Neural cell (in vitro differentiated cells): ENCODE results near the gene SH3RF3. TPM values are rescaled to one million over a fixed set of nuclear protein-coding genes. Genes with fewer than 3 reads are reported as not detected.
A peak's percentile ranks its signal among the peaks of the same experiment; 100 is the strongest.

Source experiments
- H2AFZ ChIP-seq: fragments of 200-600, 300-800 bp; sonication (generic), shearing (Covaris generic); 2 replicates; pipeline ENCODE4 v1.6.0; 2014; ENCODE audit warnings: low read depth, mild to moderate bottlenecking, antibody characterized with exemption, low read length, moderate library complexity
- H3F3A ChIP-seq: fragments of 200-600 bp; shearing (Covaris generic); 2 replicates; pipeline ENCODE4 v1.6.1; 2016; ENCODE audit warnings: mild to moderate bottlenecking, moderate library complexity, mixed read lengths, antibody characterized with exemption, low read length; ENCODE audit not compliant: insufficient read depth, poor library complexity, severe bottlenecking
- H3K27ac ChIP-seq: fragments of 200-600, 300-800 bp; sonication (generic), shearing (Covaris generic); 2 replicates; pipeline ENCODE4 v1.5.1; 2014; ENCODE audit warnings: mild to moderate bottlenecking, low read length, moderate library complexity
- H3K27me3 ChIP-seq: fragments of 300-800, 200-600 bp; sonication (generic), shearing (Covaris generic); 2 replicates; pipeline ENCODE4 v1.6.0; 2014; ENCODE audit warnings: mild to moderate bottlenecking, low read depth, low read length, moderate library complexity; ENCODE audit not compliant: insufficient read depth
- H3K36me3 ChIP-seq: fragments of 300-800, 200-600 bp; sonication (generic), shearing (Covaris generic); 2 replicates; pipeline ENCODE4 v1.5.1; 2014; ENCODE audit warnings: mild to moderate bottlenecking, antibody characterized with exemption, low read length, moderate library complexity; ENCODE audit not compliant: insufficient read depth
- H3K4me2 ChIP-seq: fragments of 300-800, 200-600 bp; sonication (generic), shearing (Covaris generic); 2 replicates; pipeline ENCODE4 v1.6.0; 2014; ENCODE audit warnings: mild to moderate bottlenecking, low read length
- H3K4me3 ChIP-seq: fragments of 300-800, 200-600 bp; sonication (generic), shearing (Covaris generic); 2 replicates; pipeline ENCODE4 v1.5.1; 2014; ENCODE audit warnings: mild to moderate bottlenecking, low read length, moderate library complexity
- H3K79me2 ChIP-seq: fragments of 200-600 bp; shearing (Covaris generic); replicated peaks from 2 replicates; pipeline ENCODE4 v1.6.0; 2014; ENCODE audit warnings: mild to moderate bottlenecking, low read length, moderate library complexity; ENCODE audit not compliant: insufficient read depth
- H3K9ac ChIP-seq: fragments of 300-800, 200-600 bp; sonication (generic), shearing (Covaris generic); 2 replicates; pipeline ENCODE4 v1.6.1; 2016; ENCODE audit warnings: mild to moderate bottlenecking, low read length, mixed read lengths
- H3K9me2 ChIP-seq: fragments of 200-600 bp; shearing (Covaris generic); 2 replicates; pipeline ENCODE4 v1.6.1; 2016; ENCODE audit warnings: mild to moderate bottlenecking, low read length, mixed read lengths; ENCODE audit not compliant: insufficient read depth
- H3K9me3 ChIP-seq: fragments of 200-600, 300-800 bp; sonication (generic), shearing (Covaris generic); 2 replicates; pipeline ENCODE4 v1.6.1; 2016; ENCODE audit warnings: mild to moderate bottlenecking, mixed run types, low read length, moderate library complexity, mixed read lengths
- H4K20me1 ChIP-seq: fragments of 200-600 bp; shearing (Covaris generic); 2 replicates; pipeline ENCODE4 v1.6.1; 2016; ENCODE audit warnings: mild to moderate bottlenecking, mixed run types; ENCODE audit not compliant: insufficient read depth
- EP300 ChIP-seq: fragments of 450-650 bp; conservative IDR thresholded peaks from 2 replicates; pipeline ENCODE4 v1.6.1; 2014; ENCODE audit warnings: antibody characterized with exemption, mild to moderate bottlenecking, moderate library complexity; ENCODE audit not compliant: poor library complexity, severe bottlenecking
- EZH2 ChIP-seq: fragments of 200-600, 300-800 bp; shearing (Covaris generic), sonication (generic); IDR thresholded peaks from 2 replicates; pipeline ENCODE4 v1.6.1; 2014; ENCODE audit warnings: antibody characterized with exemption, low read length, borderline replicate concordance, mild to moderate bottlenecking; ENCODE audit not compliant: insufficient read depth, poor library complexity, severe bottlenecking
- MXI1 ChIP-seq: fragments of 450-650 bp; conservative IDR thresholded peaks from 2 replicates; pipeline ENCODE4 v1.6.1; 2014; ENCODE audit warnings: antibody characterized with exemption, mild to moderate bottlenecking; ENCODE audit not compliant: poor library complexity, severe bottlenecking
- POLR2AphosphoS5 ChIP-seq: IDR thresholded peaks from 2 replicates; pipeline ENCODE4 v1.6.1; 2012
- RAD21 ChIP-seq: fragments of 450-650 bp; conservative IDR thresholded peaks from 2 replicates; pipeline ENCODE4 v1.6.1; 2014; ENCODE audit warnings: antibody characterized with exemption, mild to moderate bottlenecking, moderate library complexity
- SMC3 ChIP-seq: fragments of 450-650 bp; conservative IDR thresholded peaks from 2 replicates; pipeline ENCODE4 v1.6.1; 2014; ENCODE audit warnings: antibody characterized with exemption, mild to moderate bottlenecking, moderate library complexity; ENCODE audit not compliant: poor library complexity
- TAF1 ChIP-seq: IDR thresholded peaks from 2 replicates; pipeline ENCODE4 v1.6.1; 2012; ENCODE audit warnings: low read depth
- polyA plus RNA-seq: library from polyadenylated mRNA; depleted of rRNA; stranded (reverse); fragments of >200 nt; gene quantifications from 2 replicates; pipeline ENCODE4 v1.2.3, GENCODE V29; 2014
- TF ChIP-seq, protein P1 (sequence below): IDR thresholded peaks from 2 replicates; pipeline ENCODE4 v1.6.1; 2012; ENCODE audit warnings: borderline replicate concordance
- TF ChIP-seq, protein P2 (sequence below): fragments of 450-650 bp; IDR thresholded peaks from 2 replicates; pipeline ENCODE4 v1.5.1; 2014; ENCODE audit warnings: antibody characterized with exemption, mild to moderate bottlenecking, moderate library complexity; ENCODE audit not compliant: poor library complexity, severe bottlenecking

SH3RF3 gene
- polyA plus RNA-seq, 1 donor from 2014 or later = 0.53 TPM

DNA sequence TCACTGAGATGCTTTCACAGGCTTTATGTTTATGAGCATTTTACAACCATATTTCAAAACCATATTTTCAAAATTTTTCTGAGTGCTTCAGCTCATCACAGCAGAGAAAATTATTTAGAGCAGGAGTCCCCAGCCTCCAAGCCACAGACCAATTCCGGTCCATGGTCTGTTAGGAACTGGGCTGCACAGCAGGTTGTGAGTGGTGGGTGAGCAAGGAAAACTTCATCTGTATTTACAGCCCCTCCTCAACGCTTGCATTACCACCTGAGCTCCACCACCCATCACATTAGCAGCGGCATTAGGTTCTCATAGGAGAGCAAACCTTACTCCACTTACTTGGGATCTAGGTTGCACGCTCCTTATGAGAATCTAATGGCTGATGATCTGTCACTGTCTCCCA, 319.2 kb downstream of the SH3RF3 start:
- Histone ChIP-seq H3K36me3 (no peaks in the 10 kb centered on the region), H2AFZ (peak overlapping the region; percentile 42), H4K20me1 (no peaks in the 10 kb centered on the region), H3K4me2 (no peak overlapping the region), H3K27ac (peak overlapping the region; percentile 69), H3K9me3 (no peaks in the 10 kb centered on the region), H3K27me3 (no peaks in the 10 kb centered on the region), H3K9ac (peak overlapping the region; percentile 49), H3K4me3 (no peak overlapping the region), H3K9me2 (no peaks in the 10 kb centered on the region), H3K79me2 (no peaks in the 10 kb centered on the region), H3F3A (no peaks in the 10 kb centered on the region)
- TF ChIP-seq POLR2AphosphoS5 = no peak
- TF ChIP-seq, protein P1, sequence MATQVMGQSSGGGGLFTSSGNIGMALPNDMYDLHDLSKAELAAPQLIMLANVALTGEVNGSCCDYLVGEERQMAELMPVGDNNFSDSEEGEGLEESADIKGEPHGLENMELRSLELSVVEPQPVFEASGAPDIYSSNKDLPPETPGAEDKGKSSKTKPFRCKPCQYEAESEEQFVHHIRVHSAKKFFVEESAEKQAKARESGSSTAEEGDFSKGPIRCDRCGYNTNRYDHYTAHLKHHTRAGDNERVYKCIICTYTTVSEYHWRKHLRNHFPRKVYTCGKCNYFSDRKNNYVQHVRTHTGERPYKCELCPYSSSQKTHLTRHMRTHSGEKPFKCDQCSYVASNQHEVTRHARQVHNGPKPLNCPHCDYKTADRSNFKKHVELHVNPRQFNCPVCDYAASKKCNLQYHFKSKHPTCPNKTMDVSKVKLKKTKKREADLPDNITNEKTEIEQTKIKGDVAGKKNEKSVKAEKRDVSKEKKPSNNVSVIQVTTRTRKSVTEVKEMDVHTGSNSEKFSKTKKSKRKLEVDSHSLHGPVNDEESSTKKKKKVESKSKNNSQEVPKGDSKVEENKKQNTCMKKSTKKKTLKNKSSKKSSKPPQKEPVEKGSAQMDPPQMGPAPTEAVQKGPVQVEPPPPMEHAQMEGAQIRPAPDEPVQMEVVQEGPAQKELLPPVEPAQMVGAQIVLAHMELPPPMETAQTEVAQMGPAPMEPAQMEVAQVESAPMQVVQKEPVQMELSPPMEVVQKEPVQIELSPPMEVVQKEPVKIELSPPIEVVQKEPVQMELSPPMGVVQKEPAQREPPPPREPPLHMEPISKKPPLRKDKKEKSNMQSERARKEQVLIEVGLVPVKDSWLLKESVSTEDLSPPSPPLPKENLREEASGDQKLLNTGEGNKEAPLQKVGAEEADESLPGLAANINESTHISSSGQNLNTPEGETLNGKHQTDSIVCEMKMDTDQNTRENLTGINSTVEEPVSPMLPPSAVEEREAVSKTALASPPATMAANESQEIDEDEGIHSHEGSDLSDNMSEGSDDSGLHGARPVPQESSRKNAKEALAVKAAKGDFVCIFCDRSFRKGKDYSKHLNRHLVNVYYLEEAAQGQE = no peak
- TF ChIP-seq RAD21 = no peak
- TF ChIP-seq SMC3 = no peak
- TF ChIP-seq TAF1 = no peak
- no peak for TF ChIP-seq EZH2
- no peak for TF ChIP-seq MXI1
- no peak for TF ChIP-seq EP300
- TF ChIP-seq, protein P2, sequence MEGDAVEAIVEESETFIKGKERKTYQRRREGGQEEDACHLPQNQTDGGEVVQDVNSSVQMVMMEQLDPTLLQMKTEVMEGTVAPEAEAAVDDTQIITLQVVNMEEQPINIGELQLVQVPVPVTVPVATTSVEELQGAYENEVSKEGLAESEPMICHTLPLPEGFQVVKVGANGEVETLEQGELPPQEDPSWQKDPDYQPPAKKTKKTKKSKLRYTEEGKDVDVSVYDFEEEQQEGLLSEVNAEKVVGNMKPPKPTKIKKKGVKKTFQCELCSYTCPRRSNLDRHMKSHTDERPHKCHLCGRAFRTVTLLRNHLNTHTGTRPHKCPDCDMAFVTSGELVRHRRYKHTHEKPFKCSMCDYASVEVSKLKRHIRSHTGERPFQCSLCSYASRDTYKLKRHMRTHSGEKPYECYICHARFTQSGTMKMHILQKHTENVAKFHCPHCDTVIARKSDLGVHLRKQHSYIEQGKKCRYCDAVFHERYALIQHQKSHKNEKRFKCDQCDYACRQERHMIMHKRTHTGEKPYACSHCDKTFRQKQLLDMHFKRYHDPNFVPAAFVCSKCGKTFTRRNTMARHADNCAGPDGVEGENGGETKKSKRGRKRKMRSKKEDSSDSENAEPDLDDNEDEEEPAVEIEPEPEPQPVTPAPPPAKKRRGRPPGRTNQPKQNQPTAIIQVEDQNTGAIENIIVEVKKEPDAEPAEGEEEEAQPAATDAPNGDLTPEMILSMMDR = no peak

DNA sequence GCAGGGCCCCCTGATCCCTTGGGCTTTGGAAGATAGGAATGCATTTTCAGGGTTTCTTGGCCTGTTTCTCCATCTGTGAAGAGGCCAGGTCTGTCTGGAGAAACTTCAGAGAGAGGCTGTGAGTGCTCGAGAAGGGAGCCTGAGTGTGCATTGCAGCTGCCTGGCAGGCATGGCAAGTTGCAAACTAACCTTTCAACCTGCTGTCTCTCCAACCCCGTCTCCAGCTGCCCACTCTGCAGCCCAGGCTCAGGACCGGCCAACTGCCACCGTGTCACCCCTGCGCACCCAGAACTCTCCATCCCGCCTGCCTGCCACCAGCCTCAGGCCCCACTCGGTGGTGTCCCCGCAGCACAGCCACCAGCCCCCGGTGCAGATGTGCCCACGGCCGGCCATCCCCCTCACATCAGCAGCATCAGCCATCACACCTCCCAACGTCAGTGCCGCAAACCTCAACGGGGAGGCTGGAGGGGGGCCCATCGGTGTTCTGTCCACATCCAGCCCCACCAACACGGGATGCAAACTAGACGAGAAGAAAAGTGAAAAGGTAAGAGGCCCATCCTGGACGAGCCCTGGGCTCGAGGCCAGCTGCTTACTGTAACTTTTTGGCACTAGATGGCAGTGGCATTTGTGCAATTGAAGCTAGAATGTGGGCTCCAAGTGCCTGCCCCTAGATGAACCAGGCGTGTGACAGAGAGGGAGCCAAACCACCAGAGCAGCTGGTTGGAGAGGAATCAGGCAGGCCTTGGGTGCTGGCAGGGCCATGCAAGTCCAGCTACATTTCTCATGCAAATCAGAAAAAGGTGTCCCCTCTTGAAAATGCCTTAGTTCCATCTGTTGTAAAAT, 320.2 kb downstream of the SH3RF3 start:
- H3K9me2 ChIP-seq = no peaks in the 10 kb centered on the region
- no peak overlapping the region for H3K4me2 ChIP-seq
- no peaks in the 10 kb centered on the region for H4K20me1 ChIP-seq
- H3K9ac ChIP-seq = no peak overlapping the region
- no peak overlapping the region for H3K4me3 ChIP-seq
- TF ChIP-seq POLR2AphosphoS5 (no peak), SMC3 (no peak), EP300 (no peak), EZH2 (no peak)
- TF ChIP-seq, protein P1 = no peak
- TF ChIP-seq, protein P2 = no peak
- H3K36me3 ChIP-seq = no peaks in the 10 kb centered on the region
- H3K27me3 ChIP-seq = no peaks in the 10 kb centered on the region
- H3F3A ChIP-seq = no peaks in the 10 kb centered on the region
- no peak overlapping the region for H3K27ac ChIP-seq
- H2AFZ ChIP-seq = no peak overlapping the region
- H3K9me3 ChIP-seq = no peaks in the 10 kb centered on the region
- H3K79me2 ChIP-seq = no peaks in the 10 kb centered on the region
